ENCODE results near the gene NAP1L2. TPM values are rescaled to one million over a fixed set of nuclear protein-coding genes. Genes with fewer than 3 reads are reported as not detected.
"Not testable (repeated sequence)": the region's sequence is repeated elsewhere in the genome, so short reads cannot be mapped to it uniquely, and the experiment has no call there.

The NAP1L2 gene
- total and polyA plus RNA-seq, 3 experiments from 2014 or later = 1.8 to 3.1 (median 2.5) TPM

DNA sequence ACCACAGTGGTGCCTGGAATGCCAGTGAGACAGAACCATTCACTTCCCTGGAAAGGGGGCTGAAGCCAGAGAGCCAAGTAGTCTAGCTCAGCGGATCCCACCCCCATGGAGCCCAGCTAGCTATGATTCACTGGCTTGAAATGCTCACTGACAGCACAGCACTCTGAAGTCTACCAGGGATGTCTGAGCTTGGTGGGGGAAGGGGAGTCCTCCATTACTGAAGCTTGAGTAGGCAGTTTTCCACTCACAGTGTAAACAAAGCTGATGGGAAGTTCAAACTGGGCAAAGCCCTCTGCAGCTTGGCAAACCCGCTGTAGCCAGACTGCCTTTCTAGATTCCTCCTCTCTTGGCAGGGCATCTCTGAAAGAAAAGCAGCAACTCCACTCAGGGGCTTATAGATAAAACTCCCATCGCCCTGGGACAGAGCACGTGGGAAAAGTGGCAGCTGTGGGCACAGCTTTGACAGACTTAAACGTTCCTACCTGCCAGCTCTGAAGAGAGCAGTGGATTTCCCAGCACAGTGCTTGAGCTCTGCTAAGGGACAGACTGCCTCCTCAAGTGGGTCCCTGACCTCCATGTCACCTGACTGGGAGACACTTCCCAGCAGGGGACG, 32.0 kb downstream of the NAP1L2 start:
- Histone ChIP-seq H3K36me3 (ENCODE audit: insufficient read depth, low read length) (no peaks in the 10 kb centered on the region), H3K27me3 (ENCODE audit: insufficient read depth, low read length, poor library complexity, severe bottlenecking) (no peaks in the 10 kb centered on the region), H3K9me3 (ENCODE audit: low read length) (no peaks in the 10 kb centered on the region), H3K4me1 (ENCODE audit: insufficient read depth, low read length) (no peaks in the 10 kb centered on the region), H3K27ac (ENCODE audit: low read depth, low read length) (no peak overlapping the region), H3K4me3 (ENCODE audit: low read length) (no peak overlapping the region)
- Mint-ChIP-seq H3K36me3 (no peaks in the 10 kb centered on the region), H3K27me3 (peaks cover 13% of the 10 kb centered on the region in 2 donors), H3K9me3 (peaks cover 0 to 8% (median 3%) of the 10 kb centered on the region in 5 donors), H3K4me1 (no peaks in the 10 kb centered on the region), H3K27ac (no peak overlapping the region), H3K4me3 (no peak overlapping the region)
- DNase-seq = no peak
- POLR2A ChIA-PET = no interaction called here
- CTCF ChIA-PET = no interaction called here

GRCh38 chrX:73168945-73169344, 45.7 kb downstream of the NAP1L2 start:
- H3K4me1 Mint-ChIP-seq; H3K36me3 Mint-ChIP-seq; DNase-seq; H3K27ac ChIP-seq (ENCODE audit: low read depth, low read length); H3K27ac Mint-ChIP-seq; POLR2A ChIA-PET; H3K27me3 ChIP-seq (ENCODE audit: insufficient read depth, low read length, poor library complexity, severe bottlenecking); CTCF ChIA-PET; H3K4me3 ChIP-seq (ENCODE audit: low read length); H3K4me3 Mint-ChIP-seq; H3K9me3 Mint-ChIP-seq; H3K9me3 ChIP-seq (ENCODE audit: low read length); H3K36me3 ChIP-seq (ENCODE audit: insufficient read depth, low read length); H3K4me1 ChIP-seq (ENCODE audit: insufficient read depth, low read length): not testable (repeated sequence)
- H3K27me3 Mint-ChIP-seq = peaks cover 3 to 10% of the 10 kb centered on the region in 2 donors

Other genes with a start within 250 kb of the NAP1L2 start
- not detected for gene PABPC1L2B, start 211.9 kb downstream of the NAP1L2 start, total RNA-seq
- not detected for gene PABPC1L2B, start 211.9 kb downstream of the NAP1L2 start, polyA plus RNA-seq
- gene PABPC1L2A, start 135.3 kb downstream of the NAP1L2 start, total RNA-seq = not detected
- not detected for gene PABPC1L2A, start 135.3 kb downstream of the NAP1L2 start, polyA plus RNA-seq
- not detected for gene CDX4, start 232.2 kb upstream of the NAP1L2 start, total RNA-seq
- gene CDX4, start 232.2 kb upstream of the NAP1L2 start, polyA plus RNA-seq = not detected